ENCODE data around the gene ADAP2.
A peak's percentile ranks its signal among the peaks of the same experiment; 100 is the strongest.
"Not testable (repeated sequence)": the region's sequence is repeated elsewhere in the genome, so short reads cannot be mapped to it uniquely, and the experiment has no call there.

ADAP2 gene

GRCh38 chr17:30931582-30931981, 9.8 kb downstream of the ADAP2 start:
- DNase-seq = not testable (repeated sequence)

- DNase-seq = no peak
Measured at GRCh38 chr17:30933966-30934365, 12.2 kb downstream of the ADAP2 start.

GRCh38 chr17:30939051-30939689, 17.4 kb downstream of the ADAP2 start:
- DNase-seq = no peak

- no peak for DNase-seq
Measured at GRCh38 chr17:30942308-30943079, 20.7 kb downstream of the ADAP2 start.

- no peak for DNase-seq
Measured at GRCh38 chr17:30947796-30948195, 26.1 kb downstream of the ADAP2 start.

- no peak for DNase-seq
Measured at GRCh38 chr17:30950189-30950588, 28.4 kb downstream of the ADAP2 start.

GRCh38 chr17:30950669-30951399, 29.1 kb downstream of the ADAP2 start:
- DNase-seq = no peak

GRCh38 chr17:30952638-30953393, 31.1 kb downstream of the ADAP2 start:
- no peak for DNase-seq

GRCh38 chr17:30954046-30954830, 32.5 kb downstream of the ADAP2 start:
- no peak for DNase-seq

GRCh38 chr17:30956764-30957374, 35.1 kb downstream of the ADAP2 start:
- no peak for DNase-seq

GRCh38 chr17:30957741-30958140, 36.0 kb downstream of the ADAP2 start:
- no peak for DNase-seq

- no peak for DNase-seq
Measured at GRCh38 chr17:30958187-30958586, 36.4 kb downstream of the ADAP2 start.

- DNase-seq = no peak
Measured at GRCh38 chr17:30961209-30962188, 39.8 kb downstream of the ADAP2 start.

GRCh38 chr17:30964312-30964711, 42.6 kb downstream of the ADAP2 start:
- not testable (repeated sequence) for DNase-seq

- DNase-seq = no peak
Measured at GRCh38 chr17:30964876-30965275, 43.1 kb downstream of the ADAP2 start.

GRCh38 chr17:30965686-30966085, 43.9 kb downstream of the ADAP2 start:
- no peak for DNase-seq

GRCh38 chr17:30967911-30968310, 46.2 kb downstream of the ADAP2 start:
- not testable (repeated sequence) for DNase-seq

- no peak for DNase-seq
Measured at GRCh38 chr17:30969989-30970830, 48.5 kb downstream of the ADAP2 start.

- DNase-seq = peak; percentile 87
Measured at GRCh38 chr17:30970831-30971567, 49.3 kb downstream of the ADAP2 start, which contains the start of gene RNF135. Gene RNF135 (plus strand): TSS chr17:30971039. CDS start chr17:30971074, 35 bp downstream.
